NCI-H128 (cell line): Measurements from ENCODE around the gene DMRTC1B.
"Not testable (repeated sequence)": the region's sequence is repeated elsewhere in the genome, so short reads cannot be mapped to it uniquely, and the experiment has no call there.

ENCODE experiments used
- DNase-seq: peaks from one replicate; lab custom pipeline; 2025; ENCODE audit not compliant: unreplicated experiment; lab: John Stamatoyannopoulos, UW

Gene DMRTC1B

GRCh38 chrX:72776653-72777466 is at the start of gene DMRTC1B:
Gene DMRTC1B (plus strand): TSS chrX:72776890. CDS start chrX:72845136, 68,246 bp downstream.
- not testable (repeated sequence) for DNase-seq

GRCh38 chrX:72727846-72728245 is 48.8 kb upstream of the DMRTC1B start:
- DNase-seq, result no peak

- DNase-seq, result not testable (repeated sequence)
Measured at GRCh38 chrX:72733636-72734035, 43.1 kb upstream of the DMRTC1B start.

- DNase-seq, result no peak
Measured at GRCh38 chrX:72735561-72735960, 41.1 kb upstream of the DMRTC1B start.

- DNase-seq, result not testable (repeated sequence)
Measured at GRCh38 chrX:72745546-72745945, 31.1 kb upstream of the DMRTC1B start.

- not testable (repeated sequence) for DNase-seq
Measured at GRCh38 chrX:72748545-72748944, 28.1 kb upstream of the DMRTC1B start.

- not testable (repeated sequence) for DNase-seq
Measured at GRCh38 chrX:72760454-72760853, 16.2 kb upstream of the DMRTC1B start.

- DNase-seq, result not testable (repeated sequence)
Measured at GRCh38 chrX:72777467-72777790, 739 bp downstream of the DMRTC1B start.

- DNase-seq, result not testable (repeated sequence)
Measured at GRCh38 chrX:72778146-72778545, 1.5 kb downstream of the DMRTC1B start.

GRCh38 chrX:72782560-72782959 is 5.9 kb downstream of the DMRTC1B start, which contains the start of gene FAM236B:
Gene FAM236B (minus strand): TSS chrX:72782660. CDS start chrX:72782560, 100 bp downstream.
- not testable (repeated sequence) for DNase-seq

GRCh38 chrX:72783365-72783936 is 6.8 kb downstream of the DMRTC1B start:
- DNase-seq, result not testable (repeated sequence)

- not testable (repeated sequence) for DNase-seq
Measured at GRCh38 chrX:72783964-72784363, 7.3 kb downstream of the DMRTC1B start.

- DNase-seq, result not testable (repeated sequence)
Measured at GRCh38 chrX:72788142-72788541, 11.5 kb downstream of the DMRTC1B start.

GRCh38 chrX:72790390-72790789 is 13.7 kb downstream of the DMRTC1B start:
- not testable (repeated sequence) for DNase-seq

GRCh38 chrX:72808110-72808509 is 31.4 kb downstream of the DMRTC1B start, which contains the start of gene FAM236D:
Gene FAM236D (minus strand): TSS chrX:72808210. CDS start chrX:72808110, 100 bp downstream.
- DNase-seq, result not testable (repeated sequence)

- not testable (repeated sequence) for DNase-seq
Measured at GRCh38 chrX:72830701-72831100, 54.0 kb downstream of the DMRTC1B start.

- not testable (repeated sequence) for DNase-seq
Measured at GRCh38 chrX:72837532-72837931, 60.8 kb downstream of the DMRTC1B start.

GRCh38 chrX:72882898-72883297 is 106.2 kb downstream of the DMRTC1B start:
- not testable (repeated sequence) for DNase-seq

GRCh38 chrX:72889740-72890139 is 113.0 kb downstream of the DMRTC1B start:
- not testable (repeated sequence) for DNase-seq
